ENCODE results near the gene TRIM62. TPM values are rescaled to one million over a fixed set of nuclear protein-coding genes. Genes with fewer than 3 reads are reported as not detected.
A peak's percentile ranks its signal among the peaks of the same experiment; 100 is the strongest.

Gene TRIM62
- total and polyA plus RNA-seq, 10 donors, result 2.5 to 16.1 (median 9.2) TPM

DNA sequence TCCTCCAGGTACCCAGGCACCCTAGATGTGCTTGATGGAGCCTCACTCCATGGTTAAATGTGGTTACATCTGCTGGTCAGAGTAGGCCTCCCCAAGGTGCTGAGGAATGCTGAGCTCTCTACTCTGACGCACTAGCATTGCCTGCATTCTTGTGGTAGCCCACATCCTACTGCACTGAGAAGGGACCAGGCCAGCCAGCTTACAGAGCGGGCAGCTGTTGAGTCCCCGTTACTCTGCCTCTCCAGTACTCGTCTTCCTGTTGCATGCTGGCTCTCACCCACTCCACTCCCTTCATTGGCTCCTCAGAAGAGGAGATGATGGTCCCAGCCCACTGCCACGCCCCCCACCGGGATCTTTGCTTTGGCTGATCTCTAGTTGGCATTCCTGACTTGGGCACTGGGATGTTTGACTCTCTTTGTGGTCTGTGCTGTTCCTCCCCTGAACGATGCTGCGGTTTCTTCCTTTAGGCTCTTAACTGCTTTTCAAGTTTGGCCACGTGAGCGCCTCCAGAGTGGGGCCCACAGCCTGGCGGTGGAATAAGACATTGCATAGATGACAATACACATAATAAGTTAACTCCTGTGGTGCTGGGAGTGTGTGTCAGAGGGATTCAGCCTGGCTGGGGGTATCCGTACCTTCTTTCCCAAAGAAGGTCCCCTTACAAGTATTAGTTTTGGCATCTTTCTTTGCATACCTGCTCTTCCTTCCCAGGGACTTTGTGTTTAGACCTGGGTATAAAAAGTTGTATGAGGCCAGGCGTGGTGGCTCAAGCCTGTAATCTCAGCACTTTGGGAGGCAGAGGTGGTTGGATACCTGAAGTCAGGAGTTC, 82.3 kb downstream of the TRIM62 start:
- WGBS, 5 donors, result 24 to 40% (median 27%) methylated on average over 12 to 13 of the region's 13 CpGs
- peaks cover 0 to 8% (median 0%) of the 10 kb centered on the region in 6 donors for H3K36me3 ChIP-seq
- intact Hi-C loops (cut with DNase I; ENCODE audit: low total_unique reads), result loop anchor here (10.0 kb wide), 1 partner anchor 265 kb away; no protein-coding TSS in a partner anchor

DNA sequence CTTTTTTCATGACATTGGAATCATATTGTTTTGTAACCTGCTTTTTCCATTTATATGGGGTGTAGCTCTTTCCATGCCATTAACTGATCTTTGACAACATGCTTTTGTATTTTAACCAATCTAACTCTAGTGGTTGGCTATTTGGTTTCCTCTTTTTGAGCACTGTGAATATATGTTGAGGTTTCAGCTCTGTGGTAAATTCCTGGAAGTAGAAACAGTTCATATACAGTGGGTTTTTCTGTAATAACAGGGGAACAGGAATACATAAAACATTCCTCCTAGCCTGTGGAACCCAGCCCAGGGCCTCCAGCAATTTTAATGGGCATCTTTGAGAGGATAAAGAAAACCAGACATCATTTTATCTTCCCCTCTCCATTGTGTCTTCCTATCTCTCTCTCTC, 83.5 kb downstream of the TRIM62 start:
- intact Hi-C loops (cut with DNase I; ENCODE audit: low total_unique reads), result loop anchor here (10.0 kb wide), 1 partner anchor 266 kb away; no protein-coding TSS in a partner anchor
- Histone ChIP-seq H3K4me3 (no peak overlapping the region), H3K9me3 (no peaks in the 10 kb centered on the region), H3K27me3 (replicated peaks in 1 of 7) (no peaks in the 10 kb centered on the region), H3K36me3 (peaks cover 0 to 8% (median 0%) of the 10 kb centered on the region in 6 donors), H3K27ac (peak overlapping the region in 7 of 8 donors; percentile 39 to 83 (median 69)), H3K4me1 (peaks cover 9 to 48% (median 20%) of the 10 kb centered on the region in 6 donors)
- TF ChIP-seq POLR2A (IDR thresholded peaks at IDR 0.05) (no peak), POLR2AphosphoS5 (IDR thresholded peaks at IDR 0.05) (no peak)
- TF ChIP-seq, protein P1, sequence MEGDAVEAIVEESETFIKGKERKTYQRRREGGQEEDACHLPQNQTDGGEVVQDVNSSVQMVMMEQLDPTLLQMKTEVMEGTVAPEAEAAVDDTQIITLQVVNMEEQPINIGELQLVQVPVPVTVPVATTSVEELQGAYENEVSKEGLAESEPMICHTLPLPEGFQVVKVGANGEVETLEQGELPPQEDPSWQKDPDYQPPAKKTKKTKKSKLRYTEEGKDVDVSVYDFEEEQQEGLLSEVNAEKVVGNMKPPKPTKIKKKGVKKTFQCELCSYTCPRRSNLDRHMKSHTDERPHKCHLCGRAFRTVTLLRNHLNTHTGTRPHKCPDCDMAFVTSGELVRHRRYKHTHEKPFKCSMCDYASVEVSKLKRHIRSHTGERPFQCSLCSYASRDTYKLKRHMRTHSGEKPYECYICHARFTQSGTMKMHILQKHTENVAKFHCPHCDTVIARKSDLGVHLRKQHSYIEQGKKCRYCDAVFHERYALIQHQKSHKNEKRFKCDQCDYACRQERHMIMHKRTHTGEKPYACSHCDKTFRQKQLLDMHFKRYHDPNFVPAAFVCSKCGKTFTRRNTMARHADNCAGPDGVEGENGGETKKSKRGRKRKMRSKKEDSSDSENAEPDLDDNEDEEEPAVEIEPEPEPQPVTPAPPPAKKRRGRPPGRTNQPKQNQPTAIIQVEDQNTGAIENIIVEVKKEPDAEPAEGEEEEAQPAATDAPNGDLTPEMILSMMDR (IDR thresholded peaks at IDR 0.05 in 8 of 11, conservative IDR thresholded peaks at IDR 0.05 in 3 of 11), result no peak
- no peak for DNase-seq

More for the DNA sequence above, 82.3 kb downstream of the TRIM62 start:
- Histone ChIP-seq H3K4me3 (peak overlapping the region in 1 of 8 donors; percentile 23), H3K9me3 (no peaks in the 10 kb centered on the region), H3K4me1 (peaks cover 9 to 48% (median 20%) of the 10 kb centered on the region in 6 donors), H3K27me3 (replicated peaks in 1 of 7) (no peaks in the 10 kb centered on the region), H3K27ac (peak overlapping the region; percentile 2 to 83 (median 68))
- no peak for TF ChIP-seq POLR2A (IDR thresholded peaks at IDR 0.05)
- peak in 2 of 3 donors; percentile 66 to 78 for TF ChIP-seq POLR2AphosphoS5 (IDR thresholded peaks at IDR 0.05)
- TF ChIP-seq, protein P1 (IDR thresholded peaks at IDR 0.05 in 8 of 11, conservative IDR thresholded peaks at IDR 0.05 in 3 of 11), result peak in 7 of 11 experiments; percentile 16 to 43 (median 34)
- DNase-seq, result peak; percentile 83

DNA sequence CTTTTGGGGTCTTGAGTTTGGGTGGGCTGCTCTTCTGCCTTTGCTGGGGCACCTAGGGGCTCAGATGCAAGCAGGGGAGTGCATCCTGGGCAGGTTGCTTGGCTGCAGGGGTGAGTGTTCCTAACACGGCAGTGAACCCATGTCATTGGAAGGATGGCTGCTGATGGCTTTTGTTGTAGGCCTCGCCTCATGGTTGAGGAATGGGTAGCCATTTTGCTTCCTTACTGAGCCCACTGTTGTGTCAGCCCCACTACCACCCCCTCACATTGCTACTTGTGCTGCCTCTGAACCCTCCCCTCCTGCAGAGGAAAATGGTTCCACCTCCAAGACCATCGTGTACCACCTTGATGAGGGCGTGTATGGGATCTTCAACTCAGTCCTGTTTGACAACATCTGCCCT, 84.1 kb downstream of the TRIM62 start:
- intact Hi-C loops (cut with DNase I; ENCODE audit: low total_unique reads), result loop anchor here (10.0 kb wide), 1 partner anchor 267 kb away; no protein-coding TSS in a partner anchor
- Histone ChIP-seq H3K36me3 (peaks cover 0 to 8% (median 0%) of the 10 kb centered on the region in 6 donors), H3K27me3 (replicated peaks in 1 of 7) (no peaks in the 10 kb centered on the region), H3K4me3 (no peak overlapping the region), H3K4me1 (peaks cover 9 to 48% (median 20%) of the 10 kb centered on the region in 6 donors), H3K27ac (peak overlapping the region in 3 of 8 donors; percentile 15 to 83 (median 76)), H3K9me3 (no peaks in the 10 kb centered on the region)
- WGBS, 5 donors, result 87 to 95% (median 94%) methylated on average over 4 of the region's 4 CpGs
- DNase-seq, result no peak
- TF ChIP-seq, protein P1 (IDR thresholded peaks at IDR 0.05 in 8 of 11, conservative IDR thresholded peaks at IDR 0.05 in 3 of 11), result no peak
- TF ChIP-seq POLR2A (IDR thresholded peaks at IDR 0.05) (no peak), POLR2AphosphoS5 (IDR thresholded peaks at IDR 0.05) (no peak)

DNA sequence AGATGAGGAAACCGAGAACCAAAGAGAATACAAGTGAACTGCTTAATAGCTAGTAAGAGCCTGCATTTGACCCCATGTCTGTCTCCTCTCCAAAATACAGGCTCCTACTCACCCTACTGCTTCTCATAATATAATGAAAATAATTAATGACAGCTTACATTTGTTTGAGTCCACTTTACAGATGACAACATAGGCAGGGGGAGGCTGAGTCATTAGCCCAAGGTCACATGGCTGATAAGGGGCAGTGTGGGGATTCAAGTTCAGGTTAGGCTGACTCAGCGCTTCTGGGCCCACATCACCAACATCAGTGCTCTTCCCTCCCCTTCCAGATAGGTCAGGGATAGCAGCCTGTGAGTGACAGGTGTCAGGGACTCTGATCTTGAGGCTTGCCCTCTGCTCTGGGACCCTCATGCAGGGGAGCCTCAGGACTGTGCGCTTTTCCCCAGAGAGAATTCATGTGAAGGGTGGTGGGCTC, 84.7 kb downstream of the TRIM62 start:
- Histone ChIP-seq H3K4me1 (peaks cover 9 to 48% (median 20%) of the 10 kb centered on the region in 6 donors), H3K4me3 (no peak overlapping the region), H3K9me3 (no peaks in the 10 kb centered on the region), H3K27ac (peak overlapping the region in 4 of 8 donors; percentile 15 to 83 (median 51)), H3K36me3 (peaks cover 0 to 5% (median 0%) of the 10 kb centered on the region in 6 donors), H3K27me3 (replicated peaks in 1 of 7) (no peaks in the 10 kb centered on the region)
- no peak for DNase-seq
- 92 to 99% (median 96%) methylated on average over 2 to 3 of the region's 3 CpGs for WGBS, 5 donors
- TF ChIP-seq, protein P1 (IDR thresholded peaks at IDR 0.05 in 8 of 11, conservative IDR thresholded peaks at IDR 0.05 in 3 of 11), result no peak
- TF ChIP-seq POLR2AphosphoS5 (IDR thresholded peaks at IDR 0.05), result no peak
- no peak for TF ChIP-seq POLR2A (IDR thresholded peaks at IDR 0.05)
- intact Hi-C loops (cut with DNase I; ENCODE audit: low total_unique reads), result loop anchor here (10.0 kb wide), 1 partner anchor 268 kb away; no protein-coding TSS in a partner anchor
